WI38 (cell line): ENCODE measurements around the gene MEN1.

Source experiments
- H3K4me3 ChIP-seq: 2 replicates; pipeline ENCODE4 v1.5.1; 2011; ENCODE audit warnings: low read depth, mild to moderate bottlenecking, control low read depth, low read length
- TF ChIP-seq, protein P1 (sequence below): IDR thresholded peaks from 2 replicates; pipeline ENCODE4 v1.5.1; 2012; ENCODE audit warnings: low read depth, mild to moderate bottlenecking, control low read depth, low read length

MEN1 gene

DNA sequence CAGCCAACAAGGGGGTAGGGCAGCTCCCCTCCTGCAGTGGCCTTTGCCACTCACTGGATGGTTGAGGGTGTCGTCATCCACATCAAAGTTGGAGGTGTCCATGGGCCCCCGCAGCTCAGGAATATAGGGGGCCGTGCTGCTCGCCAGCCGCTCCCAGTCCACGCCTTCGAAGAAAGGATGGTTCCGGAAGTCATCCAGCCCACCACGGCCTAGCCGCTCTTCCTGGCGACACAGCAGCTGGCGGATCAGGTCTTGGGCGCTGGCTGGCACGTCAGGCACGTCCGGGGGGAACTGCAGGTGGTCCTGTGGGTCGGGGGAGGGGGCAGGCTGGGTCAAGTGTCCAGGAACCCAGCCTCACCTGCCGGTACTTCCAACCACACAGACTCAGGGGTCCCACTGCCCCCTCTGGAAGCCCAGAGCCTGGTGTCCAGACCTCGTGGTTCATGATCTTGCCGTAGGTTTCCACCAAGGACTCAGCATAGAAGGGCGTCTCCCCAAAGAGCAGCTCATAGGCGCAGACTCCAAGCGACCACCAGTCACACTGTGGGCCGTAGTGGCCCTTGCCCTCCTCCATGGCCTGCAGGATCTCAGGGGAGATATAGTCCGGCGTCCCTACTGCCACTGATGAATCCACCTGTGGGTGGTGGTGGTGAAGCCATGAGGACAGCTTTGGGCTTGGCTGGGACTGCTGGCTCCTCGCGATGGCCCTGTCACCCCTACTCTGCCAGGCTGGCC, 28.4 kb upstream of the MEN1 start:
- TF ChIP-seq, protein P1, sequence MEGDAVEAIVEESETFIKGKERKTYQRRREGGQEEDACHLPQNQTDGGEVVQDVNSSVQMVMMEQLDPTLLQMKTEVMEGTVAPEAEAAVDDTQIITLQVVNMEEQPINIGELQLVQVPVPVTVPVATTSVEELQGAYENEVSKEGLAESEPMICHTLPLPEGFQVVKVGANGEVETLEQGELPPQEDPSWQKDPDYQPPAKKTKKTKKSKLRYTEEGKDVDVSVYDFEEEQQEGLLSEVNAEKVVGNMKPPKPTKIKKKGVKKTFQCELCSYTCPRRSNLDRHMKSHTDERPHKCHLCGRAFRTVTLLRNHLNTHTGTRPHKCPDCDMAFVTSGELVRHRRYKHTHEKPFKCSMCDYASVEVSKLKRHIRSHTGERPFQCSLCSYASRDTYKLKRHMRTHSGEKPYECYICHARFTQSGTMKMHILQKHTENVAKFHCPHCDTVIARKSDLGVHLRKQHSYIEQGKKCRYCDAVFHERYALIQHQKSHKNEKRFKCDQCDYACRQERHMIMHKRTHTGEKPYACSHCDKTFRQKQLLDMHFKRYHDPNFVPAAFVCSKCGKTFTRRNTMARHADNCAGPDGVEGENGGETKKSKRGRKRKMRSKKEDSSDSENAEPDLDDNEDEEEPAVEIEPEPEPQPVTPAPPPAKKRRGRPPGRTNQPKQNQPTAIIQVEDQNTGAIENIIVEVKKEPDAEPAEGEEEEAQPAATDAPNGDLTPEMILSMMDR = no peak
- H3K4me3 ChIP-seq = no peak overlapping the region

DNA sequence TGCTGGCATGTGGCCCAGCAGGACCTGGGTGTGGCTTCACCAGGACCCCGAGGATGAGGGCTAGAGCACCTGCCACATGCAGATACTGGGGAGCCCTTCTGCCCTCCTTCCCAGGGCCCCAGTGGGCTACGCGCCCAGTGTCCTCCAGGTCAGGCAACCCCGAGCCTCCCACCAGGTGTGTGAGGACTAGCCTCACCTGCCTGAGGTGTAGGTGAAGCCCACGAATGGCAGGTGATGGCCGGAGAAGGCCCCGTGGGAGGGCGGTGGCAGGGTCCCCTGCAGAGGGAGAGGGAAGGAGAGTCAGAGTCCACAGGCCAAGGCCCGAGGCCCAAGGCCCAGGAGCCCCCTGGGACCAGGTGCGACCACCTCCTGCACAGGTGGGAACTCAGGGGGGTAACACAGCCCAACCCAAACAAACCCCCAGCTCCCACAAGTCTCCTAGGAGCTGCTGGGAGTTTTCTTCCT, 27.6 kb upstream of the MEN1 start:
- TF ChIP-seq, protein P1 = no peak
- H3K4me3 ChIP-seq = no peak overlapping the region

DNA sequence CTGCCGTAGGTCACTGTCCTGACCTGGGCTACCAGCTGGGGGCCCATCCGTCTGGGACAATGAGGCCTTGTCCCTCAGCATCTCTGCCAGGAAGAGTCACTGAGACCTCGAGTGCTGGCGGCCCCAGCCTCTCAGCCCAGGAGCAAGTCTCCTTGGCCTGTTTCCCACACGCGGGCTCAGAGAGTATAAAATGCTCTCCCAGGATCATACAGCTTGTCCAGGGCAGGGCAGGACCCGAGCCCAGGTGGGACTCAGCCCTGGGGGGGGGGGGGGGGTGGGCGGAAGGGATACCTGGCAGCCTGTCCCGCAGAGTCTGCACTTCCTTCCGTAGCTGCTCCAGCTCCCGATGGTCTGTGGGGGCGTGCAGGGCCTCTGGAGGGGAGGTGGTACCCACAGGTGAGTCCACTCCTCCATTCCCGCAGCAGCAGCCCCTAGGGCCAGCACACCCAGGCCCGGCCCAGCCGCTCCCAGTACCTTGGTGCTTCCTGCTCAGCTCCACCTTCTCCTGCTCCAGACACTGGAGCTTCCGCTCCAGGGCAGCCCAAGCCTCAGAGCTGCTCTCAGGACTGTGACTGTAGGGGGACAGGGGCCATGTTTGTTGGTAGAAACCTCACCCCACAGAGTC, 26.2 kb upstream of the MEN1 start:
- no peak overlapping the region for H3K4me3 ChIP-seq
- TF ChIP-seq, protein P1 = no peak

DNA sequence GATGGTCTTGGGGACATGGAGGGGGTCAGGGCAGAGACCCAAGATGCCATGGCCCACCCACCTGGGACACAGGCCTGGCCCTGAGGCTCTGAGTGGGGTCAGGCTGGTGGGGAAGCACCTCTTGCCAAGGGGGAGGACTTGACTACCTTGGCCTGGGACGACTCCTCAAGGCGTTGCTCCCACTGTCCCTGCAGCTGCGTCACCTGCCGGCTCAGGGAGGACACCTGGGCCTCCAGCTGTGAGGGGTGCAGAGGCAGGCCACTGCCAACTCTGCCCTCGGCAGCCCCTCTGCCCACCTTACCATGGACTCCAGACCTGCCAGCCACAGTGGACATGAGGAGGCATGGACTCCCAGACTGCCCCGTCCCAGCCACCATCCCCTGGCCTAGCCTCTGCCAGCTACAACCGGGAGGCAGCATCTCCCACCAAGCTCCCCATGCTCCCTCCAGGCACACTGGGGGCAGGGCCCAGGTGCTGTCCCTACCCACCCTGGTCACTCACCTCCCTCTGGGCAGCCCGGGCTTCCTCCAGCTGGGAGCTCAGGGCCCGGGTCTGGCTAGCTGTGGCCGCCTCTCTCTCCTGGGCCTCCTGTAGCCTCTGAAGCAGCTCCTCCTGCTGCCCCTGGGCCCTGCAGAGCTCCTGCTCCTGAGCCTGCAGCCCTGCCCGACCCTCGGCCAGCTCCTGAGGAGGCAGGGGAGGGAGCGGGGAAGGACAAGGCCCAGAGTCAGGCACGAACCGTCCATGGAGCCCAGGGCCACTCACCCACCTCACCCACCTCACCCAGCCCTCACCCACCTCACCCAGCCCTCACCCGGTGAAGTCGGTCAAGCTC, 25.5 kb upstream of the MEN1 start:
- H3K4me3 ChIP-seq = no peak overlapping the region
- TF ChIP-seq, protein P1 = no peak

DNA sequence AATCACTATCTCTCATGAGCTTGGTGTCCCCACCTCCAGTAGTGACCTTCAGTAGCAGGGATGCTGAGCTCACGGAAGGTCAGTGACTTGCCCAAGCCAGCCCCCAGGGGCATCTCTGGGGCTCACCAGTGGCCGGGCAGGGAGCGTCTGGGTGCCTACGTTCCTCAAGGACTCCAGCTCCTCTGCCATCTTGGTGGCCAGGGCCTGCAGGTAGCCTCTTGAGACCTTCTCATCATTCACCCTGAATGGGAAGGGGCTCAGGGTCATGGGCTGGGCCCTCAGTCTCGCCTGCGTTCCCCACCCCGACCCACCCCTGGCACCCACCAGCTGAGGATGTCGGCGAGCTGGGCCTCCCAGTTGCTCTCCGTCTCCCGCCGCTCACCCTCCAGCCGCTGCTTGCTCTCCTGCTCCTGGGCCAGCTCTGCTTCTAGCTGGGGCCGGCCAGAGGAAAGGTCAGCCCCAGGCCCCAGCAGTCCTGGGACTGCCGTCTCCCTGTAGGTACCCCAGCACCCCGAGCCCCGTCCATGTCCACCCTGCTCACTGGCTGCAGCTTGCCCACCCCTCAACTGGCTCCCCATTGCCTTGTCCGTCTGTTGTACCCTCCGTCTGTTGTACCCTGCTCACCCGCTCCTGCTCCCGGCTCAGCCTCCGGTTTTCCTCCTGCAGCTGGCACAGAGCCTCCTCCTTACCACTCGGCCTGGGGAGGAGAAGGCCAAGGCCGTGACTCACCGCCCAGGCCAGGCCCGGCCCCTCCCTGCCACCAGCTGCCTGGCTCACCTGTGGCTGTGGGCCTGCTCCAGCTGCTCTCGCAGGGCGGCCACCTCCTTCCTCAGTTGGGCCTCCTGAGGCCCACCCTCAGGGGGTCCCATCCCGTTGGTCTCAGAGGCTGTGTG, 24.6 kb upstream of the MEN1 start:
- TF ChIP-seq, protein P1 = no peak
- no peak overlapping the region for H3K4me3 ChIP-seq

DNA sequence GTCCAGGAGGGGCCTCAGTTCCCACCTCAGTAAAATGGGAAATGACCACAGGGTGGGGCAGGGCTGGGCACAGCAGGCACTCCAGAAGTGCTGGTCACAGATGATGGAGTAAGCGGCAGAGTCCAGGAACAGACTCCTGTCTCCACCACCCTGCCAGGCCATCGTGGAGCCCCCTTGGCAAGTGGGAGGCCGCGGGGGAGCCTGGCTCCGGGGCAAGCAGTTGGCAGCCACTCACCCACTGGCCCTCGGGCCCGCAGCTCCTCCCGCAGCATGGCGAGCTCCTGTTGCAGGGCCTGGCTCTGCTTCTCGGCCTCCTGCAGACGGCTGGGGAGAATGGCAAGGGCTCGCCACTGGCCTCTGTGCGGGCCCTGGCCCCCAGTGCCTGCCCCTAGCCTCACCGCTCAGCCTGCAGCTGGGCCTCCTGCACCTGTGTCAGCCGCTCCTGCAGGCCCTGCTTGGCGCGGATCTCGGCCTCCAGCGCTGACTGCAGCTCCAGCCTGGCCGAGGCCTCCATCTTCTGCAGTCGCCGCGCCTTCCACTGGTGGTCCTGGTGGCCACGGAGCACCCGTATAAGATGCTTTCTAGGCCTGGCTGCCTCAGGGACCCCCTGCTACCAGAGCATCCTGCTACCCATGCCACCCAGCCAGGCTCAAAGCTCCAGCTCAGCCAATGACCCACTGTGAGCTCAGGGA, 23.8 kb upstream of the MEN1 start:
- TF ChIP-seq, protein P1 = no peak
- no peak overlapping the region for H3K4me3 ChIP-seq
